K562 (cell line): Measurements from ENCODE around the gene CPN2. TPM values are rescaled to one million over a fixed set of nuclear protein-coding genes. Genes with fewer than 3 reads are reported as not detected.

Experiments used
- ATF7 ChIP-seq: fragments of 450-650 bp; IDR thresholded peaks from 2 replicates; pipeline ENCODE4 v1.7.1; 2014; ENCODE audit warnings: mild to moderate bottlenecking, moderate library complexity
- CBFB ChIP-seq: sonication (generic); formaldehyde crosslinking; IDR thresholded peaks from 2 replicates; pipeline ENCODE4 v1.4.0; 2020; ENCODE audit warnings: mild to moderate bottlenecking, missing genetic modification reagents
- CHD7 ChIP-seq: fragments of 200-600 bp; sonication (generic); IDR thresholded peaks from one replicate; pipeline ENCODE4 v1.6.1; 2012; ENCODE audit warnings: mild to moderate bottlenecking, low read depth, low read length, inconsistent platforms
- ETS2 ChIP-seq: IDR thresholded peaks from 2 replicates; pipeline ENCODE4 v1.6.1; 2016; ENCODE audit warnings: borderline replicate concordance, missing genetic modification characterization, mild to moderate bottlenecking, moderate library complexity, missing compliant biosample characterization; ENCODE audit not compliant: poor library complexity, severe bottlenecking
- ZNF707 ChIP-seq: fragments of 250-450 bp; sonication (Bioruptor Pico); conservative IDR thresholded peaks from 2 replicates; pipeline ENCODE4 v1.8.0; 2022; ENCODE audit warnings: inconsistent platforms, mild to moderate bottlenecking, moderate library complexity
- polyA plus RNA-seq, 8 experiments: library from polyadenylated mRNA; depleted of rRNA in 4 of 8; stranded (reverse) in 5 of 8; unstranded in 3 of 8; fragments of >200 nt; fragmentation: Nextera tagmentation in 2 of 8; fragmentation: Illumina TruSeq in 1 of 8; extraction: Ambion mirVana in 2 of 8; extraction: Trizol in 1 of 8; gene quantifications; 2 replicates each; pipeline versions ENCODE4 v1.2.1 to v1.2.3, GENCODE V29; 2011 to 2014; ENCODE audit warnings: inconsistent platforms in 1 of 8, missing spikeins in 1 of 8
- total RNA-seq, 7 experiments: library from RNA; depleted of rRNA in 6 of 7; stranded (reverse); fragments of >200 nt in 6 of 7; fragmentation: Illumina TruSeq in 2 of 7; extraction: Trizol in 2 of 7; gene quantifications; 2 replicates each; pipeline versions ENCODE4 v1.2.1 to v1.2.3, GENCODE V29; 2011 to 2021; ENCODE audit warnings: low replicate concordance in 1 of 7

The CPN2 gene
- total and polyA plus RNA-seq, 9 of the 15 experiments (the other 6 are each of a cell fraction or from before 2014, with no cell fraction given), result not detected

DNA sequence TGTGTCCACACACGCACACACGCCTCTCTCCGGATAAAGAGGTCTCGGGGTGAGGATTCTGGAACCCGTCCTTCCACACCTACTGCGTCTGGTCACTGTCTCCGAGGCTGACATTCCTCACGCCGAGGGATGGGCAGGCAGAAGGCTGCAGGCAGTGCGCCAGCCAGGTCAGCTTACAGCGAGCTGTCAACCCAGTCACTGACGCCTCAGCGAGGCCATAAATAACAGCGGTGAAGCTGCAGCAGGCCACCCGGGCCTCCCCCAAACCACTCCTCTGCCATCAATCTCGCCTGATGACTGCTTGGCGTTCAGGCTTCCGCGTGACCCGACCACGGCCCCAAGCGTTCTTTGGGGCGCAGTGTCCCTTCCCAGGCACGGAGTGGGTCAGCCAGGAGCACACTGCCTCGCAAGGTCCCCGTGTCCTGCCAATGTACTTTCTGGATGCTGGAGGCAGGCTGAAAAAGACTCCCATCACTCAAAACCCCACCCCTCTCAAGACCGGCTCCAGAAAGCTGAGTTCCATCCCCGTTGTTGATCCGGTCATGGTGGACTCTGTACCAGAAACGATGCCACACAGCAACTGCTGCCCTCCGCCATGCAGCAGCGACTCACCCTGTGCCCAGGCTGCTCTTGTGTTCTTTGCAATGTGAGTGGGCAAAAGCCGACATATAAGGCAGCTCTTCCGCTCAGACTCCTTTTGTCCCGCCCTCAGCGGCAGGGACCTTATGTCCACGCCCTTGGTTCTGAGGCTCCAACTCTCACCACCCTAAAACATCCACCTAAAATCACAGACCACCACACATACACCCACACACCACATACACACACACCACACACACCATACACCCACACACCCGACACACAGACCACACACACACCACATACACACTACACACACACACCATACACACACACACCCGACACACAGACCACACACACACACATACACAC is 27.1 kb downstream of the CPN2 start (continued):
- no peak for TF ChIP-seq CHD7
- TF ChIP-seq ATF7, result peak; percentile 71
- TF ChIP-seq ETS2 (tag), result no peak
- TF ChIP-seq CBFB (CRISPR knock-in tag), result peak; percentile 65; the same call in 1 of the 2 replicates
- TF ChIP-seq ZNF707 (CRISPR knock-in tag), result no peak
